GM18520 (cell line): ENCODE data around the gene MRPS23.

ENCODE experiments used
- ATAC-seq: cut with Tn5 transposase; IDR thresholded peaks from one replicate; pipeline ENCODE4 v1.9.1; 2021; ENCODE audit not compliant: unreplicated experiment

Gene MRPS23

DNA sequence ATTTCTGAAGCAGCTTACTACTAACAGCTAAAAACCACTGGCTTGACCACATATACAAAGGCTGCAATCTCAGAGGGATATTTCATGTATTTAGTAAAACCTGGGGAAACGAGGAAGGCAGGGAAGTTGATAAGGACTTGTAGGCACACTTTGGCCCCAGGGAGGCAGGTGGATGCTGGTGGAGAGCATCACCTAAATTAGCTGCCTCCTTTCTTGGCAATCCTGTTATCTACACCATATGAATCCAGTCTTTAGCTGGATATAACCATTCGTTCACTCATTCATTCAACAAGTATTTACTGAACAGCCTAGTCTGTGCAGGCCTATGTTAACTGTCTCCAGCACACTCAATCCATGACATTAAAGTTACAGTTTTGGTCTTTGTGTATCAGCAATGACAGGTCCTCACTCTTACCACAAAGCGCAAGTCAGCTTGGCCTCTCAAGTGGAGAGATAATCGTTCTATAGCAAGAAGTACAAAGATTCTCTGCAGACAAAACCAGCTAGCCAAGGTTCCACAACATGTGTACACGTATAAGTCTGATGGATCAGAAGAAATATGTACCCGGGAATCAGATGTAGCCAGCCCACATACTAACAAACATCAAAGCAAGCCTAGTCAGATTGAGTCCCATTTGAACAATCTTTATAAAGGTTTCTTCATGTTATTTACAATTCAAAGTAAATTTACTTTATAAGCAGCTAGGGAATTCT, 10.8 kb downstream of the MRPS23 start:
- ATAC-seq, result no peak

DNA sequence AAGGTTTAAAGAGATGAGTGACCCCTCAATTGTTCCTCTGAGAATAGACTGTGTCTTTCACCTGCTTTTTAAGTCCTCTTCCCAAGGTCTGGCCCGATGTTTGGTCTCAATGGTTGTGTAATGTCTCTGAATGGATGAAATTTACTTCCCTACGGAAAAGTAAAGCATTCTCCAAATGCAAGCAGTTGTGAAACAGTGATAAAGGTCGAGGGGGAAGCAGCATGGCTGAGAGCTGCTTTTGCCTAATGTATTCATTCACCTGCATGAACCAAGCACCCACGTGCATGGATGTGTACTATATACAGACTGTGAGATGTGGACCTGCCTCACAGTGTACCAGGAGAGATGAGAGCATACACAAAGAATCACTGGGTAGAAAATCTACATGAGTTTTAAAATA, 11.4 kb downstream of the MRPS23 start:
- ATAC-seq, result no peak

DNA sequence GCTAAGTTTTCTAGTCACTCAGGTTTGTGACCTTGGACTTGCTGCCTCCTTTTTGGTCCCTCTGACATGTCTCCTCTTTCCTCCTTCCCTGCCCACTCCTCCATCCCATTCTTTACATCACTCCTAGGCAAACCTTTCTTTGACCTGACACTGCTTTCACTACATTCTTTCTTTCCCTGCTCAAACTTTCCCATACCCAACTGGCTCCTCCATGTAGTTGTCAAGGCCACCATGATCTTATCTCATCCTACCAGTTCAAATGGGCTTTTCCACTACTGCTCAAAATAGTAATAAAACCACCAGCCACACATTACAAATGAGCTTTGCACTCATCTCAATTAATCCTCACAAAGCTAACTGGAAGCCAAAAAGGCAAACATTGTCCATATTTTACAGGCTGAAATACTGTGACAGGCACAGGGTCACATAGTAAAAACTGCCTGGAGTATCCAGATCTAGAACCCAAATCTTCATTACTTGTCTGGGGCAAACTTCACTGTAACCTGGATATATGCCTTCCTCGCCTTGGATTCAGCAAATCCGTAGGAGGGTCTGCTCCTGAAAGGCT, 14.4 kb downstream of the MRPS23 start:
- ATAC-seq, result no peak

DNA sequence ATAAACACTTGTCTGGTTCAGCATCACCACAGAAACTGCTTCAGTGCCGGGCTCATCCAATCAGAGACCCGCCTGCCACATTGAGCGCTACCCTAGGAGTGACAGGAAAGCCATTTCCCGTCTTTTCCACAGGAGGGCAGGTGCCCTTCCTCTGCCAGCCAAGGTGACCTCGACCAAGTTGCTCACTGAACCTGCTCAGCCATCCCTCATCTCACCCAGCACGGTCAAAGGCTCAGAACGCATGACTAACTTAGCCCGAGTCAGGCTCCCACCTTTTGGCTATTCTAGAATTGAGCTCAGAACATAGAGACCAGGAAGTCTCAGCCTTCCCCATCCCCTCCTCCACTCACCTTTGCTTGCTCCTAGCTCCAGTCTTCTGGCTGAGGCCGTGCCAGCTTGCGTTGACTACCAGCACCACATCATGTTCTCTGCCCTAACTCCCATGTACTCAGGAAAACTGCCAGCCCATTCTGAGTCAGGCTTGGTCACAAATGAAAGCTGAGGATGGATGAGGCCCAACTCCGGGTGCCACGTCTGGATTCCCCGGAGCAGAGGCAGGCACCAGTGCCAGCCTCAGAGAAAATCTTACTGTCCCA, 15.6 kb downstream of the MRPS23 start:
- no peak for ATAC-seq

DNA sequence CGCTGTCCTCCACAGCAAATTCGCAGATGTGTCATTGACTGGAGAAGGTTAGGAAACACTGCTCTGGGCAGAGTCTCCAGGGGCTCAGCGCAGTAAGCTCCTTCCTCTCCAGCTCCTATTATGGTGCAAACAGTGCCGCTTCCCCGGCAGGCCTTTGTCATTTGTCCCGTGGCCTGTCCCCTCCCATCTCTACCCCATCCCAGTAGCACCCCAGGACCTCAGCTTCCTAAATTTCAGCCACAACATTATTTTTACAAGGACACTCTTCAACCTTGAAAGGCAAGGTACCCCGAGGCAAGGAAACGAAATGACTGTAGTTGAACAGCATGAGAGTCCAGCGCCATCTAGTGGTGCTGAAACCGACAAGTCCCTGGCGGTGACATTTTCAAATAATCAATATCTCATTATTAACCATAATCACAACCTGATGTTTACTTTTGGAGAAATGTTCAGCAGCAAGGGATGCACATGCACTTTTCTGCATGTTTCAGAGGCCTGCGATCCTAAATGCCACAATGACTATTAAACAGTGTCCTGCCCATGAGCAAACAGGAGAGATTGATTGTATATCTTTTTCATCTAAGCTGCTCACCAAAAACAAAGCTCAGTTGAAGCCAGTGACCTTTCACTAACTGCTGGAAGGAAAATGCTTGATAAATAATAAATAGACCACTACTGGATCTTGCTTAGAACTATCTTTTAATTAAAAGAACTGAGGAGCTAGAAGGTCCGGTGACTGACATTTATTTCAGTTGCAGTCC, 16.5 kb downstream of the MRPS23 start:
- no peak for ATAC-seq

DNA sequence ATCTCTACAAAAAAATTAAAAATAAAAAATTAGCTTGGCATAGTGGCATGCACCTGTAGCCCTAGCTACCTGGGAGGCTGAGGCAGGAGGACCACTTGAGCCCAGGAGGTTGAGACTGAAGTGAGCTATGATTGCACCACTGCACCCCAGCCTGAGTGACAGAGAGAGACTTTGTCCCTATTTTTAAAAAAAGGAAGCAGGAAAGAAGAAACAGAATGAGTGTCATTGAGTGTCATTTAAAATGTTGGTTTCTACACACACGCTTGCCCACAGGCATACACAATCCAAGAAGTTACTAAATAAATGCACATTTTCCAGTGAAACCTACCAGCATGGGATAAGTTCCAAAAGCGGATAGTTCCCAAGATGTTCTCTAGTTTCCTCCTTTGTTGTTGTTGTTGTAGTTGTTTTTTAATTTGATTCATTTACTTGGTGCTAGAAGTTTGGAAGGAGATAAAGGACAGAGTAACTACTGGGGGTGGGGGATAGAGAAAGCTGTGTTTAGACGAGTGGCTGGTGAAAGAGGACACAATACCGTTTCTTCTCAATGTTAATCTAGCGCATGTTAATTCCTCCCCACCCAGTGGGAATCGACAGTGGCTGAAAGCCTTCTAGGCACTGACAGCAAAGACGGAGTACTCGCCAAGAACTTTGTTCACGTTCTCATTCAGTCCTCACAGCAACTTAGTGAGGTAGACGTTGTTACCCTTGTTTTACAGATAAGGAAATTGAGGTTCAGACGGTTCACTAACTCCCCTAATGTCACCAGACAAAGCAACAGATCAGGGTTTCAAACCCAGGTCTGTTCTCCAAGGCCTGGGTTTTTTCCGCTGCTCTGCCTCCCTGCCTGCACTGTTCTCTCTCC, 17.3 kb downstream of the MRPS23 start:
- ATAC-seq, result no peak

DNA sequence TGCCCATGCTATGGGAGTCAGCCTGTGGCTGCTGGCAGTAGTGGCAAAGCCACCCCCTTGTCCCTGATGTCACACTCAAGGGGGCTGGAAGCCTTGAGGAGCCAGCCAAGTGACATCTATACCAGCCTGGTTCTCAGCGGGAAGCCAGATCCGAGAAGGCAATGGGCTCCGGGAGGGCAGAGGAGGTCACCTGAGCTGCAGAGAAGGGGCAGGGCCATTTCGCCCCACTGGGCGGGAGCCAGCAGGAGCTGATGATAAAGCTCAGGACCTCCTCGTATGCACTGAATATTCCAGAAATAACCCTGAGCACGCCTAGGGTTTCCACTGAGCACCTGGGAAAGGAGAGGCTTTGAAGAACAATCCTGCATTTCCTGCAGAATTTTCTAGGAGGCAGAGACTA, 19.0 kb downstream of the MRPS23 start:
- no peak for ATAC-seq

DNA sequence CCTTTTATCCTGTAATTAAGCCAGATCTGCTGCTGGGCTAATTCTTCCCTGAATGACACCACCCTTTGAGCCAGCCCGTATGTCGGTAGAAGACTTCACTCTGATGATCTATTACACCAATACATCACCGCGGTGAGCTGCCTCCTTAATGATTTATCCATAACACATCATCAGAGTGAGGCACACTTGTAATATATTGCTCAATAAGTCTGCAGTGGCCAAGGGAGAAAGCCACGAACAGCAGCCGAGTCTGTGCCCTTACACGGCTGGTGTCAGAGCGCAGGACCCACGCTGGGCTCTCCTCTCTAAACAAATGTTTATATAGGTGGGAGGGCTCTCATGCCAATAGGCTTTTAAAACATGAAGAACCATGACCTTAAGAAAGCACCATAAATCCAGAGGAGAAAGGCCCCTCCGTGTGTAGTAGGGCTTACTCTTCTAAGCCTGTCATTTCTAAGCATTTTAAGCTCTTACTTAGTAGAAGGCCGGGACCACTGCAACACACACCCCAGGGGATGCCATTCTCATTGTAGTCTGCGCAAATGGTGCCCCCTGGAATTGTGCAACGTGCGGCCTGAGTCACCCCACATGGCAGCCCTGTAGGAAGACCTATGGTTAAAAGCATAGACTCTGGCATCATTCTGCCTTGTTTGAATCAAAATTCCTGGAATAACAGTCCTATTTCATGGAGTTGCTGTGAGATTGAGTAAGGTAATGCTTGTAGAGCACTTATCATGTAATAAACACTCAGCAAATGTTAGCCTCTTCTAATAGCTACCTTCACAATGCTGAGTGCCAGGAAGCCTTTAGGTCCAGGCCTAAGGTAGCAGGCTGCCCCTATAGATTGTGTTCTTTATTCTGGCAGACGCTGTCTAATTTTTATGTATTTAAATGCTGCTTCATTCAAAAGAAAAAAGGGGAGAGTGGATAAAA, 26.1 kb downstream of the MRPS23 start:
- ATAC-seq, result no peak

DNA sequence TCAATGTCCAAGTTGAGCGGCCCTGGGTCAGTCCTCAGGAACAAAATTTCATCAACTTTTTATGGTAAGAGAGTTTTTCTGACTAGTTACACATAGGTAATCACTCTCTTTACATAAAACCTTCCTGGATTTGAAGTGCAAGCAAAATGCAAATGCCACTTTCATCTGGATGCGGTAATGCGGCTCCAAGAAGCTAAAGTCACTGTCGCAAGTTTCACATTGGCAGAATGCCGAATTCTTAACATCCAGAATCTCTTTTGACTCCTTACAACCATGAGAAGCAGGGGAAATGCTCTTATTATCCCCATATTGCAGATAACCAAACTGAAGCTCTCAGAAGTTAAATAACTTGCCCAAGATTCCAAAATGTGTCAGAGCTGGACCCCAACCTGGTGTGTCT, 30.0 kb downstream of the MRPS23 start:
- ATAC-seq, result no peak

DNA sequence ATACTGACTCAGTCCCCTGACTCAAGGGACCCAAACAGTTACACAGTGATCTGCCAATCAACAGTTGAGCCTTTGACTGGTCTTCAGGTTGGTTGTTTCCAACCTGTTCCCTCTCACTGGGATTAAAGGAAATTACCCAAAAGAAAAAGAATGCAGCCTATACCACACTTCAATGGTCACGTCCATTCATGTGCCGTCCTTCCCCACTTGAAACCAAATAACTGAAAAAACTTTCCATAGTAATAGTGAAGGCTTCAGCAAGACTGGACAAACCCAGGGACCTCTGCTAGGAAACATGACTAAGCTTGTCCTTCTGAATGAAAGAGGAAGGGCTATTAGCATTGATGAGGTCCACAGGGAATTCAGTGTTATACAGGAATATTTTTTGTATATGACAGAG, 30.6 kb downstream of the MRPS23 start:
- ATAC-seq, result no peak

DNA sequence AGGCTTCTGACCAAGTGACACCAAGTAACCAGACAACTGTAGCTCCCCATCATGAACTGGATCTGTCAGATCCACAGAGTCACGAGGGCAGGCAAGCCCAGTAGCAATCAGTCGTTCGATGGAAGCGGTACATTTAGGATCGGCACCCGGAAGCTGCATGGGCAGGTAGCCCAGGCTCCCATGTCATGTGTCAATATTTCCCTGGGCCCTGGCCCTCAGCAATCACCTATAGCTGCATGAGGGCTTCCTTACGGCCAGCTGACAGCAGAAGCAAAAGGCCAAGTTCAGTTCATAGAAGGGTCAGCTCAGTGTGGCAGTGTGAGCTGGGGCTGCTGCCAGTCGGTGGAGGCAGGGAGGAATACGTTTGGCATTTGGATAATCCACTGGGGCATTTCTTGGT, 31.8 kb downstream of the MRPS23 start:
- ATAC-seq, result no peak

DNA sequence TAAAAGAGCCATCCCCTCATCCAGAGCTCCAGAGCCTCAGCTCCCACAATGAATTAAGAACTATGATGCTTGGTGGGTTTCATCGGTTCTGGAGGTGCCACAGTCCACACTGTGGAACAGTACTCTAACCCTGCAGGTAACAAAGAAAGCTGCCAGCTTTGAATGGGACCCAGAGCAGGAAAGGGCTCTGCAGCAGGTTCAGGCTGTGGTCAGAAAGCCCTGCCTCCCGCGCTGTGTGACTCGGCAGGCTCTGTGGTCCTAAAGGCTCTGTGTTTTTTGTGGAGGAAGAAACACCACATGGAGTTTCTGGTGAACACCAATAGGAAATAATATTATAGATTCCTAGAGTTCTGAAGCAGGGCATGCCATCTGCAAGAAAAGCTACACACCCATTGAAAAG, 32.5 kb downstream of the MRPS23 start:
- no peak for ATAC-seq

DNA sequence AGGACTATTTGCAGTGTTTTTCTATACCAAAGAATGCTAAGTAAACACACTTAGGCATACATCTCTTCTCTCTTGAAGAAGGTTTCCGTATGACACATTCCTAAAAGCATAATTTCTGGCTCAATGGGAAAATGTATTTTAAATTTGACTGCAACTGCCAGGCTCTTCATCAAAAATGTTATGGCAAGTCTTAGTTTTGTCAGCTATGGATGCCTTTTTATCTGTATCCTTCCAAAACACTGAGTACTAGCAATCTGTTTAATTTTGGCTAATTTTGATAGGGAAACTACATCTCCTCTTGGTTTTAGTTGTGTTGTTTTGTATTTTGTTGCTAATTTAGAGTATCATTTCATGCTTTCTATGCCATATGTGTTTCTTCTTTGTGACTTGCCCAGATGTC, 35.4 kb downstream of the MRPS23 start:
- no peak for ATAC-seq

DNA sequence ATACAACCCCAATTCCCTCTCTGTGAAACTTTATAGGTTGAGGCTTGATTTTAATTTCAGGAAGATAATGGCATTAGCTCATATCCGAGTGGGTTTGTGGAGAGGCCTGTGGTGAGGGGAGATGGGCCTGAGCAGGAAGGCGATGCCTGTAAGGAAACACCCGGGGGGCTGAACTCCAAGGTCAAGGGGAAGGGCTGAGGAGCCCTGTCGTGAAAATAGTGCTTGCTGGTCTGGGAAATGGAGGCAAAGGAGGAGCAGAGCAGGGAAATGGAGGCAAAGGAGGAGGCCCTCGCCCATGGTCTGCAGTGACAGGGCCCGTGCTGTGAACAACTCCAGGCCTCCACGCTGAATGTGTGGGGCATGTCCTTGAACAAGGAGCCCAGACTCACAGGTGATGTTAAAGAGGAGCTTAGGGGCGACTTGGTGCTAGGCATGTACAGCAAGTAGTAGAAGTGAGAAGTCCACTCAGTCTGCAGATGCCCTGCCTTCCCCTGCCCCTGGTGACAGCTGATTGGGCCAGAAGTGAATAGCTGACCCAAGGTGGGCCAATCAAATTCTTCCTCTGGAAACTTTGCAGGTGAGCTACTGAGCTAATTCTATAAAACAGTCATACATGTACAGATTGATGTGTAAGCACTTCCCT, 38.1 kb downstream of the MRPS23 start:
- ATAC-seq, result no peak

DNA sequence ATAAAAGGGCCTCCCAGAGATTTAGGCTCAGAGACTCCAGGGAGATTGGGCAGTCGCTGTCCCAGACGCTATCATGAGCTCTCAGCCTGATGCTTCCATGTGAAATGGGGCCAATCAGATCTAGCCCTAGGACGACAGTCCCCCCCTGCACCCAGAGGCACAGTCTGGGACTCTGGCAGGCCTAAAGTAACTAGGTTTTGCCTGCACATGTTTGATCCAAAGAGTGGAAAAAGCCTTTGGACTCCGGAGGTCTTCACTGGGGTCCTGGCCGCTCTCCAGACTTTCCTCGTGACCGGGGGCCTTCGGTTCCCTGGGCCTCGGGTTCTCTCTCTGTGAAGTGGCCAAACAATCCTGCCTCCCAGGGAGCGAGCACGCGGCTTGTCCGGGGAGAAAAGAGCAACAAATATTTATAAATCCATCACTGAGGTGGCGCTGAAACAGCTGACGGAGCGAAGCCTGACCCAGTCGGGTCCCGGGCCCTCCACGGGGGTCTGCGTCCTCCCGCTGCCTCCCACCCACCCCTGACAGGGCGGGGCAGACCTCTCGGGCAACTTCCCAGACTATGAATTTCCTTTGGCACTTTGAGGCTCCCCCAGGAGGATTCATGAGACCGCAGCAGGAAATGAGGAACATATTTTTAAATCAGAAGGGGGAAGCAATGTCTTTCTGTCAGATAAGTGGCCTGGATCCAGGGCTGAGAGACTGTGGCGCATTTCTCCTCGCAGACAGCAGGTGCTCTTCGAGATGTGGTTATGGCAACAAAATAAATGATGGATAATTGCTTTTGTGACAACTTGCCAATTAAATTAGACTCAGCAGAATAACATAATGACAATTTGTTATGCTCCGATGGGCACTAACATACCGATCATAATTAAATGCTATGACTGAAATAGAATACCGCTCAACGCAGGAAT, 38.9 kb downstream of the MRPS23 start:
- no peak for ATAC-seq

DNA sequence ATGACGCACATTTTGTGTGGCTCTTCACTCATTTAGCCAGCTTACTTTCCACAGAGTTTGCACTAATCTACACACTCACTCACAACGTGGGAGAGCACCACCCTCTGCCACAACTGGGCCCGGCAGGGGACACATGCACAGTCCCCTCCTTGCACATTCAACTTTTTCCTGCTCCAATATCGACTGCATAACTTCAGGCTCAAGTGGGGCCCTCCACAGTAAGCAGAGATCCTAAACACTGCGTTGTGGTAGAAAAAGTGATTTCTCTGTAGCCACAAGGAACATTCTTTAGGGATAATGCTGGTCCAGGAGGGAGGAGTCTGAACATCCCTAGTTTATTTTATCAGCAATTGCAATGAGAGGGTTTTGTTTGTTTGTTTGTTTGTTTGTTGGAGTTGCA, 40.0 kb downstream of the MRPS23 start:
- no peak for ATAC-seq

DNA sequence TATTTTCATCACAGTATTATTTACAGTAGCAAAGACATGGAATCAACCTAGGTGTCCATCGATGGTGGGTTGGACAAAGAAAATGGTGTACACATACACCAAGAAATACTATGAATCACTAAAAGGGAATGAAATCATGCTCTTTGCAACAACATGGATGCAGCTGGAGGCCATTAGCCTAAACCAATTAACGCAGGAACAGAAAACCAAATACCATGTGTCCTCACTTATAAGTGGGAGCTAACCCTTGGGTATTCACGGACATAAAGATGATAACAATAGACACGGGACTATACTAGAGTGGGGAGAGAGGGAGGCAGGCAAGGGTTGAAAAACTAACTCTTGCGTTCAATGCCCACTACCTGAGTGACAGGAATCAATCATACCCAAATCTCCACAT, 41.0 kb downstream of the MRPS23 start:
- ATAC-seq, result no peak

DNA sequence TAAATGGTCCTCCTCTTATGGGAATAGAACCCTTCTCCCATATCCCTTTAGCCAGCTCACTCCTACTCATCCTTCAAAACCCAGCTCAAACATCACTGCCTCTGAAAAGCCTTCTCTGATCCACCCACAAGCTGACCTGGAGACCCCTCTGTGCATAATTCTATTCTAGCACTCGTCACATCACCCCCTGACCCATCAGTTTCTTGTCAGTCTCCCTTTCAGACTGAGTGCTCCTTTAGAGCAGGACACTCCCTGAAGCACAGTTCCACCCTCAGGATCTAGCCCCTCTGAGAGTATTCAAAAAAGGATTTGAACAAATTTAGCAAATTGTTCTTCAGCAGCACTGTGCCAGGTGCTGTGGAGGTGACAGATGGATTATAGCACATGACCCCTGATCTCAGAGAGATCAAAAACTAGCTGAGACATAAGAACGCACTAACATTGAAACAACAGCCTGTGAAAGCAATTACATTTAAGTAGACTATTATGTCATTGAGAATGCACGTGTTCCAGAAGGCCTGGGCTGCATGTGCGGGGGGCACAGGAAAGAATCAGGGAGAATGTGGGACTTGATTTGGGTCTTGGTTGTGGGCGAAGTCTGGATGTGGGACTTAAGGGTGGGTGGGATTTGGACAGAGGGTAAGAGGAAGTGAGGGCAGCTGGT, 43.5 kb downstream of the MRPS23 start:
- no peak for ATAC-seq
